K562 (cell line): ENCODE measurements around the gene HPSE2. TPM values are rescaled to one million over a fixed set of nuclear protein-coding genes. Genes with fewer than 3 reads are reported as not detected.

ENCODE experiments used
- CEBPG ChIP-seq, 3 experiments: fragments of 200-800 bp in 1 of 3; sonication (Bioruptor generic) in 1 of 3; sonication (generic) in 1 of 3; formaldehyde crosslinking in 1 of 3; IDR thresholded peaks in 2 of 3; conservative IDR thresholded peaks in 1 of 3; 2 replicates each; pipeline versions ENCODE4 v1.6.1 to v1.8.0; 2016 to 2022; ENCODE audit warnings: missing compliant biosample characterization in 2 of 3, missing genetic modification characterization in 2 of 3, mild to moderate bottlenecking in 1 of 3, missing genetic modification reagents in 1 of 3
- EHMT2 ChIP-seq: fragments of 450-650 bp; IDR thresholded peaks from 2 replicates; pipeline ENCODE4 v1.6.1; 2018; ENCODE audit warnings: antibody characterized with exemption
- ESRRA ChIP-seq: fragments of 450-650 bp; IDR thresholded peaks from 2 replicates; pipeline ENCODE4 v1.6.1; 2014; ENCODE audit warnings: low read depth, mild to moderate bottlenecking, moderate library complexity, borderline replicate concordance
- GABPB2 ChIP-seq: fragments of 250-450 bp; sonication (Bioruptor Pico); conservative IDR thresholded peaks from 2 replicates; pipeline ENCODE4 v1.5.1; 2021; ENCODE audit warnings: mild to moderate bottlenecking
- GTF2F1 ChIP-seq: IDR thresholded peaks from 2 replicates; pipeline ENCODE4 v1.6.1; 2011; ENCODE audit warnings: low read depth, low read length, improper control_type of control experiment
- JUNB ChIP-seq: fragments of 450-650 bp; formaldehyde crosslinking; conservative IDR thresholded peaks from 2 replicates; pipeline ENCODE4 v1.4.0; 2020; ENCODE audit warnings: mild to moderate bottlenecking
- JUND ChIP-seq, 2 experiments: IDR thresholded peaks; 2 replicates in 1 of 2; 3 replicates in 1 of 2; pipeline ENCODE4 v1.6.1; 2011; ENCODE audit warnings: borderline replicate concordance in 2 of 2, low read depth in 2 of 2, low read length in 2 of 2, improper control_type of control experiment in 1 of 2, missing biosample characterization in 1 of 2, missing genetic modification characterization in 1 of 2, missing genetic modification reagents in 1 of 2
- KHSRP ChIP-seq: fragments of 450-650 bp; IDR thresholded peaks from 2 replicates; pipeline ENCODE4 v1.6.1; 2017
- MCM3 ChIP-seq: fragments of 450-650 bp; IDR thresholded peaks from 2 replicates; pipeline ENCODE4 v1.6.1; 2016
- MED1 ChIP-seq: sonication (generic); formaldehyde crosslinking; IDR thresholded peaks from 2 replicates; pipeline ENCODE4 v1.8.1; 2023; ENCODE audit warnings: missing genetic modification reagents, borderline replicate concordance
- NUFIP1 ChIP-seq: fragments of 450-650 bp; IDR thresholded peaks from 2 replicates; pipeline ENCODE4 v1.6.1; 2018; ENCODE audit not compliant: partially characterized antibody
- POLR2B ChIP-seq: fragments of 450-650 bp; IDR thresholded peaks from 2 replicates; pipeline ENCODE4 v1.6.1; 2018; ENCODE audit warnings: low read depth; ENCODE audit not compliant: partially characterized antibody
- RBM22 ChIP-seq: fragments of 200-400 bp; formaldehyde crosslinking; IDR thresholded peaks from 2 replicates; pipeline ENCODE4 v1.6.1; 2018; ENCODE audit warnings: low read length, low read depth; ENCODE audit not compliant: poor library complexity, severe bottlenecking
- RBM39 ChIP-seq: fragments of 200-400 bp; formaldehyde crosslinking; optimal IDR thresholded peaks from 2 replicates; pipeline ENCODE3; 2018; ENCODE audit warnings: low read depth, low read length
- SIN3B ChIP-seq: fragments of 450-650 bp; IDR thresholded peaks from 2 replicates; pipeline ENCODE4 v1.6.1; 2017; ENCODE audit warnings: low read depth, mild to moderate bottlenecking, moderate library complexity
- ZNF133 ChIP-seq: fragments of 250-450 bp; sonication (Bioruptor Pico); IDR thresholded peaks from 2 replicates; pipeline ENCODE4 v1.4.0; 2020; ENCODE audit warnings: mild to moderate bottlenecking
- ZNF134 ChIP-seq: fragments of 250-450 bp; sonication (Bioruptor Pico); conservative IDR thresholded peaks from 2 replicates; pipeline ENCODE4 v1.4.0; 2020
- ZNF197 ChIP-seq: fragments of 200-800 bp; sonication (Bioruptor generic); IDR thresholded peaks from 2 replicates; pipeline ENCODE4 v1.6.1; 2016; ENCODE audit warnings: low read depth, missing genetic modification characterization, missing compliant biosample characterization
- ZNF224 ChIP-seq: sonication (generic); formaldehyde crosslinking; IDR thresholded peaks from 2 replicates; pipeline ENCODE4 v1.8.0; 2022; ENCODE audit warnings: mild to moderate bottlenecking, missing genetic modification reagents
- ZNF263 ChIP-seq: sonication (generic); formaldehyde crosslinking; IDR thresholded peaks from 2 replicates; pipeline ENCODE4 v1.8.0; 2022; ENCODE audit warnings: mild to moderate bottlenecking, missing genetic modification reagents, borderline replicate concordance
- ZNF699 ChIP-seq: fragments of 250-450 bp; sonication (Bioruptor Pico); IDR thresholded peaks from 2 replicates; pipeline ENCODE4 v1.8.0; 2021; ENCODE audit warnings: mild to moderate bottlenecking, moderate library complexity; ENCODE audit not compliant: insufficient replicate concordance
- ZNF785 ChIP-seq: fragments of 250-450 bp; sonication (Bioruptor Pico); IDR thresholded peaks from 2 replicates; pipeline ENCODE4 v1.4.0; 2020; ENCODE audit warnings: mild to moderate bottlenecking
- polyA plus RNA-seq, 8 experiments: library from polyadenylated mRNA; depleted of rRNA in 4 of 8; stranded (reverse) in 5 of 8; unstranded in 3 of 8; fragments of >200 nt; fragmentation: Nextera tagmentation in 2 of 8; fragmentation: Illumina TruSeq in 1 of 8; extraction: Ambion mirVana in 2 of 8; extraction: Trizol in 1 of 8; gene quantifications; 2 replicates each; pipeline versions ENCODE4 v1.2.1 to v1.2.3, GENCODE V29; 2011 to 2014; ENCODE audit warnings: inconsistent platforms in 1 of 8, missing spikeins in 1 of 8
- total RNA-seq, 7 experiments: library from RNA; depleted of rRNA in 6 of 7; stranded (reverse); fragments of >200 nt in 6 of 7; fragmentation: Illumina TruSeq in 2 of 7; extraction: Trizol in 2 of 7; gene quantifications; 2 replicates each; pipeline versions ENCODE4 v1.2.1 to v1.2.3, GENCODE V29; 2011 to 2021; ENCODE audit warnings: low replicate concordance in 1 of 7
- TF ChIP-seq, protein P1 (sequence below): fragments of 250-450 bp; sonication (Bioruptor Pico); IDR thresholded peaks from 2 replicates; pipeline ENCODE4 v1.5.0; 2020; ENCODE audit warnings: mild to moderate bottlenecking
- TF ChIP-seq, protein P2 (sequence below): sonication (generic); formaldehyde crosslinking; IDR thresholded peaks from 2 replicates; pipeline ENCODE4 v1.5.0; 2020; ENCODE audit warnings: missing genetic modification reagents
- TF ChIP-seq, protein P3 (sequence below): fragments of 250-450 bp; sonication (Bioruptor Pico); IDR thresholded peaks from 2 replicates; pipeline ENCODE4 v1.9.0; 2021; ENCODE audit warnings: mild to moderate bottlenecking
- TF ChIP-seq, protein P4 (sequence below): conservative IDR thresholded peaks from 2 replicates; pipeline ENCODE4 v1.6.1; 2011; ENCODE audit warnings: low read depth, mild to moderate bottlenecking, low read length; ENCODE audit not compliant: control insufficient read depth

The HPSE2 gene
- total and polyA plus RNA-seq, 9 of the 15 experiments (the other 6 are each of a cell fraction or from before 2014, with no cell fraction given): 0.03 to 0.10 (median 0.04) TPM; not detected in 2

DNA sequence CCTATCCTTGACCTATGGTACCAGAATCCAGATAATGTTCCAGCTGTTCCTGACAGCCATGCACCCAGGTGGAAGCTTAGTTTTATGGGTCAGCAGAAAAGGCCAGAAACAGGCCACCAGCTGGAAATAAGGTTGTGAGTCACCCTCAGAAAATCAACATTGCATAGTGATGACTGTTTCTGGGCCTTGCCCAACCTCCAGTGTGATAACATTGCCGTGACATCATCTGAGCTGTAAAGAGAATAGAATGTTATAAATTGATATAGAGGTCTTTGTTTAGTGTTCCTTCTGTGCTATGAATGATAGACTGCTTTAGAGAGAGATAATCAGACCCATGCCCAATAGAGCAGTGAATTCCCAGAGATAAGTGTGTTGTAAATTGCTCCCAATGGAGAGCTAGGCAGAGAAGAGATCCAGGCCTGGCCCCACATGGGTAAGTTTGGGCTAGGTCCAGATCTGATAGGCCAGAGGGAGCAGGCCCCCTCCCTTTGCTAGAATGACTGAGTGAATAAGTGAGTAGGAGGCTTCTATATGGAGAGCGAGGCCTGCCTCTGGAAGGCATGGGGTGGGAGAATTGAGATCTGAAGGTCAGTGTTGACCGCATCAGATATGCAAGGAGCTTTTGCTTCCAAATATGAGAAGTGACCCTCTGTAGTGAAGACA, 774.7 kb downstream of the HPSE2 start (continued):
- TF ChIP-seq KHSRP (peak; percentile 60; the same call in 1 of the 2 replicates), ZNF134 (CRISPR knock-in tag) (no peak), ESRRA (peak; percentile 87), ZNF197 (no peak), MCM3 (no peak), JUND (IDR thresholded peaks at IDR 0.05; ENCODE audit: borderline replicate concordance, low read depth, low read length) (peak; percentile 99), JUND (tag; IDR thresholded peaks at IDR 0.05; ENCODE audit: borderline replicate concordance, low read depth, low read length) (peak; percentile 99), GTF2F1 (no peak), SIN3B (no peak), MED1 (CRISPR knock-in tag) (no peak), ZNF699 (CRISPR knock-in tag) (no peak), EHMT2 (no peak), GABPB2 (CRISPR knock-in tag) (no peak), JUNB (CRISPR knock-in tag) (peak; percentile 89), ZNF785 (CRISPR knock-in tag) (no peak), ZNF133 (CRISPR knock-in tag) (no peak), POLR2B (no peak), ZNF263 (CRISPR knock-in tag) (no peak; the same call in 1 of the 2 replicates), RBM39 (no peak), NUFIP1 (no peak), CEBPG (CRISPR knock-in tag; IDR thresholded peaks at IDR 0.05) (peak; percentile 94), CEBPG (tag; conservative IDR thresholded peaks at IDR 0.05 in 1 of 2, IDR thresholded peaks at IDR 0.05 in 1 of 2) (peak; percentile 93 to 95), RBM22 (no peak), ZNF224 (CRISPR knock-in tag) (no peak)
- TF ChIP-seq, protein P1, sequence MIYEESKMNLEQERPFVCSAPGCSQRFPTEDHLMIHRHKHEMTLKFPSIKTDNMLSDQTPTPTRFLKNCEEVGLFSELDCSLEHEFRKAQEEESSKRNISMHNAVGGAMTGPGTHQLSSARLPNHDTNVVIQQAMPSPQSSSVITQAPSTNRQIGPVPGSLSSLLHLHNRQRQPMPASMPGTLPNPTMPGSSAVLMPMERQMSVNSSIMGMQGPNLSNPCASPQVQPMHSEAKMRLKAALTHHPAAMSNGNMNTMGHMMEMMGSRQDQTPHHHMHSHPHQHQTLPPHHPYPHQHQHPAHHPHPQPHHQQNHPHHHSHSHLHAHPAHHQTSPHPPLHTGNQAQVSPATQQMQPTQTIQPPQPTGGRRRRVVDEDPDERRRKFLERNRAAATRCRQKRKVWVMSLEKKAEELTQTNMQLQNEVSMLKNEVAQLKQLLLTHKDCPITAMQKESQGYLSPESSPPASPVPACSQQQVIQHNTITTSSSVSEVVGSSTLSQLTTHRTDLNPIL (CRISPR knock-in tag): no peak
- TF ChIP-seq, protein P2, sequence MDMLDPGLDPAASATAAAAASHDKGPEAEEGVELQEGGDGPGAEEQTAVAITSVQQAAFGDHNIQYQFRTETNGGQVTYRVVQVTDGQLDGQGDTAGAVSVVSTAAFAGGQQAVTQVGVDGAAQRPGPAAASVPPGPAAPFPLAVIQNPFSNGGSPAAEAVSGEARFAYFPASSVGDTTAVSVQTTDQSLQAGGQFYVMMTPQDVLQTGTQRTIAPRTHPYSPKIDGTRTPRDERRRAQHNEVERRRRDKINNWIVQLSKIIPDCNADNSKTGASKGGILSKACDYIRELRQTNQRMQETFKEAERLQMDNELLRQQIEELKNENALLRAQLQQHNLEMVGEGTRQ (CRISPR knock-in tag): no peak
- TF ChIP-seq, protein P3, sequence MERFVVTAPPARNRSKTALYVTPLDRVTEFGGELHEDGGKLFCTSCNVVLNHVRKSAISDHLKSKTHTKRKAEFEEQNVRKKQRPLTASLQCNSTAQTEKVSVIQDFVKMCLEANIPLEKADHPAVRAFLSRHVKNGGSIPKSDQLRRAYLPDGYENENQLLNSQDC: no peak
- TF ChIP-seq, protein P4, sequence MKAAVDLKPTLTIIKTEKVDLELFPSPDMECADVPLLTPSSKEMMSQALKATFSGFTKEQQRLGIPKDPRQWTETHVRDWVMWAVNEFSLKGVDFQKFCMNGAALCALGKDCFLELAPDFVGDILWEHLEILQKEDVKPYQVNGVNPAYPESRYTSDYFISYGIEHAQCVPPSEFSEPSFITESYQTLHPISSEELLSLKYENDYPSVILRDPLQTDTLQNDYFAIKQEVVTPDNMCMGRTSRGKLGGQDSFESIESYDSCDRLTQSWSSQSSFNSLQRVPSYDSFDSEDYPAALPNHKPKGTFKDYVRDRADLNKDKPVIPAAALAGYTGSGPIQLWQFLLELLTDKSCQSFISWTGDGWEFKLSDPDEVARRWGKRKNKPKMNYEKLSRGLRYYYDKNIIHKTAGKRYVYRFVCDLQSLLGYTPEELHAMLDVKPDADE: no peak
